OCI-LY7 (cell line): ENCODE measurements around the gene CRIM1. TPM values are rescaled to one million over a fixed set of nuclear protein-coding genes. Genes with fewer than 3 reads are reported as not detected.

ENCODE experiments used
- BruUV-seq: library from RNA; stranded (reverse); fragments of 400-500 nt; replicated peaks from 2 replicates; lab custom pipeline; 2021; lab: Mats Ljungman, UMichigan
- CTCF ChIA-PET: fragments of 300-600 bp; sonication (Branson Sonifier 250); formaldehyde crosslinking; loops from one replicate; lab custom pipeline; 2022; ENCODE audit warnings: antibody characterized with exemption; ENCODE audit not compliant: unreplicated experiment; lab: Charles Lee
- POLR2A ChIA-PET: fragments of 300-600 bp; sonication (Branson Sonifier 250); formaldehyde crosslinking; loops from one replicate; lab custom pipeline; 2022; ENCODE audit warnings: antibody characterized with exemption; lab: Charles Lee
- DNase-seq: peaks from one replicate; pipeline ENCODE4 v3.0.0-alpha.2; 2015; ENCODE audit warnings: low spot score
- H2AFZ ChIP-seq: fragments of 200-600 bp; sonication (generic), shearing (Covaris generic); 2 replicates; pipeline ENCODE4 v1.6.1; 2014; ENCODE audit warnings: mild to moderate bottlenecking, antibody characterized with exemption, low read length, moderate library complexity
- H3K27ac ChIP-seq: fragments of 200-600 bp; sonication (generic); 2 replicates; pipeline ENCODE4 v1.5.1; 2014; ENCODE audit warnings: mixed run types, low read depth, mild to moderate bottlenecking, moderate library complexity, low read length, inconsistent platforms; ENCODE audit not compliant: poor library complexity, severe bottlenecking
- H3K36me3 ChIP-seq: fragments of 200-600 bp; sonication (generic); 2 replicates; pipeline ENCODE4 v1.6.1; 2014; ENCODE audit warnings: mild to moderate bottlenecking, antibody characterized with exemption, low read length, moderate library complexity, mixed read lengths; ENCODE audit not compliant: insufficient read depth
- H3K4me1 ChIP-seq: fragments of 200-600 bp; sonication (generic); 2 replicates; pipeline ENCODE4 v1.5.1; 2014; ENCODE audit warnings: mild to moderate bottlenecking, low read length; ENCODE audit not compliant: insufficient read depth, poor library complexity, severe bottlenecking
- H3K4me2 ChIP-seq: fragments of 200-600 bp; sonication (generic); 2 replicates; pipeline ENCODE4 v1.6.1; 2014; ENCODE audit warnings: mild to moderate bottlenecking, low read length
- H3K4me3 ChIP-seq: fragments of 200-600 bp; sonication (generic); 2 replicates; pipeline ENCODE4 v1.5.1; 2014; ENCODE audit warnings: mild to moderate bottlenecking, low read depth, low read length; ENCODE audit not compliant: poor library complexity, severe bottlenecking
- H3K79me2 ChIP-seq: fragments of 200-600 bp; sonication (generic); 2 replicates; pipeline ENCODE4 v1.6.1; 2016; ENCODE audit warnings: low read depth, mild to moderate bottlenecking, low read length, moderate library complexity, mixed read lengths; ENCODE audit not compliant: insufficient read depth
- H3K9me2 ChIP-seq: fragments of 200-600 bp; sonication (generic); 2 replicates; pipeline ENCODE4 v1.6.1; 2016; ENCODE audit warnings: mild to moderate bottlenecking, low read length, mixed read lengths; ENCODE audit not compliant: insufficient read depth
- H3K9me3 ChIP-seq: fragments of 200-600 bp; sonication (generic); 2 replicates; pipeline ENCODE4 v1.6.1; 2014; ENCODE audit warnings: mild to moderate bottlenecking, mixed run types, low read length, mixed read lengths
- H4K20me1 ChIP-seq: fragments of 200-600 bp; sonication (generic); 2 replicates; pipeline ENCODE4 v1.6.1; 2014; ENCODE audit warnings: mild to moderate bottlenecking, antibody characterized with exemption, low read length, moderate library complexity, mixed read lengths; ENCODE audit not compliant: insufficient read depth
- EZH2phosphoT487 ChIP-seq: fragments of 200-600 bp; sonication (generic); IDR thresholded peaks from 2 replicates; pipeline ENCODE4 v1.6.1; 2018; ENCODE audit warnings: low read depth, borderline replicate concordance, mild to moderate bottlenecking, mixed run types, antibody characterized with exemption, low read length, moderate library complexity, mixed read lengths
- intact Hi-C: fragments of 100-400 bp; cut with micrococcal nuclease; formaldehyde crosslinking; loops from one replicate; pipeline ENCODE4 v1.10.0; 2022; ENCODE audit not compliant: unreplicated experiment
- total RNA-seq, 2 experiments: library from RNA; depleted of rRNA in 1 of 2; stranded (reverse); fragments of >200 nt in 1 of 2; shearing (Covaris generic) in 1 of 2; gene quantifications; 2 replicates each; pipeline ENCODE4 v1.2.3, GENCODE V29; 2014 to 2022
- TF ChIP-seq, protein P1 (sequence below): fragments of 200-600 bp; sonication (generic); conservative IDR thresholded peaks from 2 replicates; pipeline ENCODE4 v1.5.1; 2014; ENCODE audit warnings: mild to moderate bottlenecking, antibody characterized with exemption, low read length, moderate library complexity, mixed read lengths

CRIM1 gene
- total RNA-seq, 2 experiments from 2014 or later = 37.0 to 47.4 TPM

DNA sequence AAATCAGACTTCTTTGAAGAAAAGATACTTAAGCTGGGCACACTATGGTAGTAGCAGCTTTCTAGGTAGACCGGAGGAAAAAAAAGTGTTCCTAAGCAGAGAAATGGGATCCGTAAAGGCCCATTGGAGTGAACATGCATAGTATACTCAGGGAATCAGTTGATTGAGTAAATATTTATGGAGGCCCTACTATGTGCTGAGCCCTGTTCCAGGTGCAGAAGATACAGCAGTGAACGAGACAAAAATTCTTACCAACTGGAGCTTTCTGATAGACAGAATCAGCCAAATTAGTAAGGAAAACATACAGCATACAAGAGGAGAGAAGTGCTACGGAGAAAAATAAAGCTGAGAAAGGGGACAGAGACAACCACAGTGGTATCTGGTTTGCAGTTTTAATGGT lies 28.1 kb downstream of the CRIM1 start:
- no peaks in the 10 kb centered on the region for H3K9me3 ChIP-seq
- no peak overlapping the region for H3K27ac ChIP-seq
- intact Hi-C loops = no loop called here
- H2AFZ ChIP-seq = no peak overlapping the region
- H4K20me1 ChIP-seq = 0 out of 2 replicates have a peak, but pooled peaks cover 5% of the 10 kb centered on the region
- DNase-seq = no peak
- no peak overlapping the region for H3K4me3 ChIP-seq
- H3K4me1 ChIP-seq = peaks cover 4% of the 10 kb centered on the region
- BruUV-seq = no TSS peak
- ChIA-PET POLR2A (interaction anchor here (1.0 kb wide), 1 partner anchor 25 kb away, joined by 4 read pairs; no protein-coding TSS in a partner anchor), CTCF (no interaction called here)
- no peak overlapping the region for H3K4me2 ChIP-seq
- H3K36me3 ChIP-seq = no peaks in the 10 kb centered on the region
- no peaks in the 10 kb centered on the region for H3K79me2 ChIP-seq
- TF ChIP-seq EZH2phosphoT487 = no peak
- TF ChIP-seq, protein P1, sequence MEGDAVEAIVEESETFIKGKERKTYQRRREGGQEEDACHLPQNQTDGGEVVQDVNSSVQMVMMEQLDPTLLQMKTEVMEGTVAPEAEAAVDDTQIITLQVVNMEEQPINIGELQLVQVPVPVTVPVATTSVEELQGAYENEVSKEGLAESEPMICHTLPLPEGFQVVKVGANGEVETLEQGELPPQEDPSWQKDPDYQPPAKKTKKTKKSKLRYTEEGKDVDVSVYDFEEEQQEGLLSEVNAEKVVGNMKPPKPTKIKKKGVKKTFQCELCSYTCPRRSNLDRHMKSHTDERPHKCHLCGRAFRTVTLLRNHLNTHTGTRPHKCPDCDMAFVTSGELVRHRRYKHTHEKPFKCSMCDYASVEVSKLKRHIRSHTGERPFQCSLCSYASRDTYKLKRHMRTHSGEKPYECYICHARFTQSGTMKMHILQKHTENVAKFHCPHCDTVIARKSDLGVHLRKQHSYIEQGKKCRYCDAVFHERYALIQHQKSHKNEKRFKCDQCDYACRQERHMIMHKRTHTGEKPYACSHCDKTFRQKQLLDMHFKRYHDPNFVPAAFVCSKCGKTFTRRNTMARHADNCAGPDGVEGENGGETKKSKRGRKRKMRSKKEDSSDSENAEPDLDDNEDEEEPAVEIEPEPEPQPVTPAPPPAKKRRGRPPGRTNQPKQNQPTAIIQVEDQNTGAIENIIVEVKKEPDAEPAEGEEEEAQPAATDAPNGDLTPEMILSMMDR = no peak
- H3K9me2 ChIP-seq = no peaks in the 10 kb centered on the region

DNA sequence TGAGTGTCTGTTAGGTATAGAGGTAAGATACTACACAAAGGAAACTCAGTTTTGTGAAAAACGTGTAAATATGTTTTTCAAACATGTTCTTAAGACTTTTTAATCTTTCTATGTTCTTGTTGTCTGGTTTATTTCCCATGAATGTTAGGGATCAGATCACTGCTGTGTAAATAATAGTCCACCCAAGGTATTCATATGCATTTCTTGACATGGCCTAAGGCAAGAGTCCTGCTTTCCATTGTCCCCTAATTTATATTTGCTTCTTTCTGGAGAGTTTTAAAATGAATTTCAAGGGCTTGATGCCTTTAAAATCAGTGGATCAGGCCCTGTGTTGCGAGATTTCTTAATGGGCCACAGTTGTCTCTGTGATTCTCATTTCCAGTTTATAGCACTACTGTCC lies 28.9 kb downstream of the CRIM1 start:
- DNase-seq = no peak
- Histone ChIP-seq H3K79me2 (no peaks in the 10 kb centered on the region), H3K36me3 (no peaks in the 10 kb centered on the region), H3K4me1 (peaks cover 4% of the 10 kb centered on the region), H3K27ac (no peak overlapping the region), H3K4me3 (no peak overlapping the region), H3K9me2 (no peaks in the 10 kb centered on the region), H4K20me1 (0 out of 2 replicates have a peak, but pooled peaks cover 5% of the 10 kb centered on the region), H3K9me3 (no peaks in the 10 kb centered on the region), H3K4me2 (no peak overlapping the region), H2AFZ (no peak overlapping the region)
- BruUV-seq = no TSS peak
- TF ChIP-seq EZH2phosphoT487 = no peak
- TF ChIP-seq, protein P1 = no peak
- intact Hi-C loops = no loop called here
- ChIA-PET POLR2A (interaction anchor here (1.0 kb wide), 1 partner anchor 24 kb away, joined by 4 read pairs; no protein-coding TSS in a partner anchor), CTCF (no interaction called here)

GRCh38 chr2:36385603-36386002 lies 30.0 kb downstream of the CRIM1 start:
- CTCF ChIA-PET = no interaction called here
- Histone ChIP-seq H3K4me3 (no peak overlapping the region), H4K20me1 (0 out of 2 replicates have a peak, but pooled peaks cover 5% of the 10 kb centered on the region), H3K27ac (no peak overlapping the region), H3K4me1 (peaks cover 4% of the 10 kb centered on the region), H2AFZ (no peak overlapping the region), H3K79me2 (no peaks in the 10 kb centered on the region), H3K9me3 (no peaks in the 10 kb centered on the region), H3K36me3 (no peaks in the 10 kb centered on the region; the same call in 1 of the 2 replicates), H3K4me2 (no peak overlapping the region), H3K9me2 (no peaks in the 10 kb centered on the region)
- intact Hi-C loops = no loop called here
- no TSS peak for BruUV-seq
- TF ChIP-seq, protein P1 = no peak
- TF ChIP-seq EZH2phosphoT487 = no peak
- DNase-seq = no peak
- POLR2A ChIA-PET = interaction anchor here (0.7 to 0.8 kb wide), 2 partner anchors 20 to 208 kb away, joined by 3 to 6 read pairs; no protein-coding TSS in a partner anchor
